Hematopoietic multipotent progenitor cell treated with erythropoietin and hydrocortisone succinate and interleukin-3 and kit ligand, for 8 days (in vitro differentiated cells): ENCODE data around the gene INS.

Experiments used
- DNase-seq: peaks from one replicate; pipeline ENCODE4 v3.0.0-alpha.2; 2015

The INS gene

DNA sequence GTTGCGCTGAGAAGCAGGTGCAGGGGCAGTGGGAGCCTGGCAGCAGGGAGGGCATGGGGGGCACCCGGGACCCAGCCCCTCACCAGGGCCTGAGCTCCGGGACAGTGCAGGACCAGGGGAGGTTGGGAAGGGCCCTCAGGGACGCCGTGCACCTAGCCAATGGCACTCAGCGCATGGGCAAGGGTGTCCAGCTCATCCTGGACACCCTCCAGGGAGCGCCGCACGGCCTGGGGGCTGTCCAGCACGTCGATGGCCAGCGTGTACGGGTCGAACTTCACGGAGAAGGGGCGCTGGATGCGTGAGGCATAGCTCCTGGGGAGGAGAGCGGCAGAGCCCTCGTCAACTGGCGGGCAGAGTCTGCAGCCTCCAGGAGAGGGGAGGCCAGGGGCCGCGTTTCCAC lies 3.1 kb upstream of the INS start:
- no peak for DNase-seq

DNA sequence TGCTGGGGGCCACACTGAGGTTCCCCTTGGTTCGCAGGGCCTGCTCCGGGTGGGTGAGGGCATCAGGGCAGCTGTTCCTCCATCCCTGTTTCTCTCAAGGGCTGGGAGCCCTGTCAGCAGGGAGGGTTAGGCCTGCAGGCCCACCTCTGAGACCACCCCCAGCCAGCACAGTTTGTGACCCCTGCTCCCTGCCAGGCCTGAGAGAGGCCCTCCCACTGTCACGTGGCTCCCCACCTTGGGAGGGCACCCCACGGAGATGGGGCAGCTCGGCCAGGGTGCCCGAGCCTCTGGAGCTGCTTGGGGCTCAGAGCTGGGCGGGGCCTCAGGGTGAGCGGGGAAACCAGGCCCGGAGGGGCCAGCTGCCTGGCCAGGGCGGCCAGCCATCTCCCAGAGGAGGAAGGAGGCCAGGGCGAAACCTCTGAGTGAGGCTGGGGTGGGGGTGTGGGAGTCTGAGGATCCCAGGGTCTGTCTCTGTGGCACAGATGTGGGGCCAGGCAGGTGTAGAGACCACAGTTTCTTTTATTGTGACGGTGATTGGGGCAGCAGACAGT lies 2.5 kb upstream of the INS start:
- DNase-seq, result no peak

GRCh38 chr11:2159536-2160413 lies 1.2 kb downstream of the INS start:
- no peak for DNase-seq

- DNase-seq, result no peak
Measured at GRCh38 chr11:2158966-2159365, 2.0 kb downstream of the INS start.

DNA sequence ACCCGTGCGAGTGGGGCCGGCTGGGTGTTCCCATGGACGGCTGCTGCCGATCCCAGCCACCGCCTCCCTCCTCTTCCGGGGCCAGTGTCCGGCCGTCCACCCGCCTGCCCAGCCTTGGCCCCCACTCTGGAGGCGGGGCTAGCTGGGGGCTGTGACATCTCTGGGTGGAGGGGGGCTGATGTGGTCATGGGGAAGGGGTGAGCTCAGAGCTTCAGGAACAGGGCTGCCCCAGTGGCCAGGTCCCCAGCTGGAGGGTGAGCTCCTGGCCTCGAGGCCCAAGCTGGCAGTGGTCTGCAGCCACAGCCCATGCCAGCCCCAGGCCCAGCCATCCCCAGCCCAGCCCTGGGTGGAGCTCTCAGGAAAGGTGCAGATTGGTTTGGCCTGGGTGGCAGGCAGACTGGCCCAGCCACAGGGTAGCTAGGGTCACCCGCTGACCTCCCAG lies 2.7 kb downstream of the INS start:
- DNase-seq, result no peak

GRCh38 chr11:2157294-2158040 lies 3.5 kb downstream of the INS start:
- no peak for DNase-seq

- DNase-seq, result peak; percentile 51
Measured at GRCh38 chr11:2156416-2157182, 4.4 kb downstream of the INS start.

- DNase-seq, result no peak
Measured at GRCh38 chr11:2155511-2155910, 5.5 kb downstream of the INS start.

DNA sequence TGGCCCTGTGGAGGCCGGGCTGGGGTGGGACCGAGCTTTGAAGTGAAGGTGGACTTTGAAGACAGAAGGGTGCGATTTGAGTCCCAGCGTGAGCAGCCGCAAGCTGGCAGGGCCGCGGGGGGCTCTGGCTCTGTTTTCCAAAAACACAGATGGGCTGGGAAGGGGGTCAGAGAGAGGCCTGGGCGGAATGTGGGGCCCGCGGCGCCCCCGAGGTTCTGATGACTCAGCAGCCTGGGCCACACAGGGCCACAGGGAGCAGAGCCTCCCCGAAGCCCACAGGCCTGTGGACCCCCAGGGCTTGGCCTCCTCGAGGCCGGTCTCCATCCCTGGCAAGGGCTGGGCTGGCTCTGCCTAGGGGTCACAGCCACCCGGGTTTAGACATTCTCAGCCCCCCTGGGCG lies 6.1 kb downstream of the INS start:
- DNase-seq, result no peak

GRCh38 chr11:2154195-2154585 lies 6.8 kb downstream of the INS start:
- no peak for DNase-seq

DNA sequence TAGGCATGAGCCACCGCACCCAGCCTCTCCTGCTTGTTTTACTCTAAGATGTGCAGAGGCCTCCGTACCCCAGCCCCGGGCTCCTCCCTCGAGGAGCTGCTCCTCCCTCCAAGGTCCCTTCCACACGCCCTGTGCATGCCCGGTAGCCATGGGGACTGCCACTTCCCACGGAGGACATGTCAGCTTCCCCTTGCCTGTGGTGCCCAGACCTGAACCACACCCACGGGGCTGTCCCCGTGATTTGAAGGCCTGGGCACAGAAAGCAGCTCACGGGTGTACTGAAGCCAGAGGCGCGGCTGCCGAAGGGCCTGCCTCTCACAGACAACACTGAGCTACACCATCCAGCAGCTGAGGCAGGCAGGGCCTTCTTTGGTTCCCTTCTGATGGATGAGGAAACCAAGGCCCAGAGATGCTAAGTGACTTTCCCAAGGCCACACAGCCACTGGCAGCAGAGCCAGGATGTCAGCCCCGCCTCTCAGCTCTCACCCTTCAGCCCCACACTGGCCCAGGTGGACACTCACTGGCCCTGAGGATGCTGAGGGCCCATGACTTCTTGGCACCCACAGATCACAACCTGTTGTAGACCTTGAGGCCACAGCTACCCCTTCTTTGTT lies 7.3 kb downstream of the INS start:
- DNase-seq, result no peak

GRCh38 chr11:2151500-2152257 lies 9.3 kb downstream of the INS start:
- peak; percentile 72 for DNase-seq

- peak; percentile 34 for DNase-seq
Measured at GRCh38 chr11:2149864-2150847, 10.9 kb downstream of the INS start.

DNA sequence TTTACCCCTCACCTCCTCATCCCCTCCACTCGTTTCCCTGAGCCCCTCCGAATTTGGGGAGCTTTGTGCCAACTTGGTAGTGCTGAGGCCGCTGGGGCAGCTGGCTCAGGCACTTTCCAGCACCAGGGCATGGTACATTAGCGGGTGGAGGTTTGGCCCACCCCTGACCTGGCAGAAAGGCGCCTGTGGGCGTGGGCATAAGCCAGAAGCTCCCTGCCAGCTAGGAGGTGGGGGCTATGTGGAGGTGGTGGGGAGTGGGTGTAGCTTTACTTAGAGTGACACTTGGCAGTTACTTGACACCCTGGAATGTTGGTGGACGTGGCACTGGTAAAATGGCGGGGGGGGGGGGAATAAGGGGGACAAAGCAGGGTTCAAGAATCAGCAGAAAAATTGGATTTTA lies 11.5 kb downstream of the INS start:
- DNase-seq, result no peak

- DNase-seq, result no peak
Measured at GRCh38 chr11:2148595-2148994, 12.4 kb downstream of the INS start.

- no peak for DNase-seq
Measured at GRCh38 chr11:2147391-2147790, 13.6 kb downstream of the INS start.

DNA sequence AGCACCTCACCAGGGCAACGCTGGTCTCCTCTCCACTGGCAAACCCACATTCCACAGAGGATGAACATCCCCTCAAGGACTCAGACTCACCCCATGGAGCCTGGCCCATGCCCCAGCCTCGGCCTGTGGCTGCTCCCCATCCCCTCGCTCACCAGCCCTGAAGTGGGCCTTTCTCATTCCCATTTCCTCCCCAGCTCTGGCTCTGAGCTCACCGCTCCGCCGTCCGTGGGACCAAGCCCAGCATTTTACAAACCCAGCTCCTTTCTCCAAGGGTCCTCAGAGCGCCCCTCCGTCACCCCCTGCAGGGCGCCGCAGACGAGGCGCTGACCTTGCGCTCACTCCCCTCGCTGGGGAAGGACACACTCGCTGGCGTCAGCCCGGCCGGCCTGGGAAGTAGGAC lies 15.0 kb downstream of the INS start:
- no peak for DNase-seq

- no peak for DNase-seq
Measured at GRCh38 chr11:2144544-2145248, 16.3 kb downstream of the INS start.

GRCh38 chr11:2143799-2144543 lies 17.0 kb downstream of the INS start:
- no peak for DNase-seq
